PC-9 (cell line): ENCODE measurements around the gene C6orf136. TPM values are rescaled to one million over a fixed set of nuclear protein-coding genes. Genes with fewer than 3 reads are reported as not detected.

Experiments used
- BruUV-seq: library from RNA; stranded (reverse); fragments of 400-500 nt; replicated peaks from 2 replicates; lab custom pipeline; 2021; lab: Mats Ljungman, UMichigan
- CTCF ChIA-PET: fragments of 300-600 bp; sonication (Branson Sonifier 250); formaldehyde crosslinking; loops from one replicate; lab custom pipeline; 2022; ENCODE audit warnings: antibody characterized with exemption; lab: Charles Lee
- POLR2A ChIA-PET: fragments of 300-600 bp; sonication (Branson Sonifier 250); formaldehyde crosslinking; loops from one replicate; lab custom pipeline; 2022; ENCODE audit warnings: antibody characterized with exemption; ENCODE audit not compliant: unreplicated experiment; lab: Charles Lee
- DNase-seq, 2 experiments: peaks; one replicate each; pipeline versions ENCODE4 v3.0.0 to v3.0.0-alpha.2; 2015 to 2022; ENCODE audit warnings: mixed read lengths in 1 of 2
- H2AFZ ChIP-seq: fragments of 200-600 bp; sonication (generic); 2 replicates; pipeline ENCODE4 v1.8.1; 2017; ENCODE audit warnings: antibody characterized with exemption
- H3F3A ChIP-seq: fragments of 200-600 bp; sonication (generic); 2 replicates; pipeline ENCODE4 v1.8.1; 2017; ENCODE audit warnings: antibody characterized with exemption, mild to moderate bottlenecking, low read depth; ENCODE audit not compliant: insufficient read depth
- H3K27ac ChIP-seq: fragments of 200-600 bp; sonication (generic); 2 replicates; pipeline ENCODE4 v1.6.1; 2016; ENCODE audit warnings: mixed run types
- H3K27me3 ChIP-seq: fragments of 200-600 bp; sonication (generic); 2 replicates; pipeline ENCODE4 v1.6.1; 2016; ENCODE audit warnings: low read depth, mixed run types; ENCODE audit not compliant: insufficient read depth
- H3K36me3 ChIP-seq: fragments of 200-600 bp; sonication (generic); 2 replicates; pipeline ENCODE4 v1.6.1; 2016; ENCODE audit warnings: low read depth, mixed run types
- H3K4me1 ChIP-seq: fragments of 200-600 bp; sonication (generic); replicated peaks from 2 replicates; pipeline ENCODE4 v1.6.1; 2016; ENCODE audit warnings: mixed run types; ENCODE audit not compliant: insufficient read depth
- H3K4me2 ChIP-seq: fragments of 200-600 bp; sonication (generic); 2 replicates; pipeline ENCODE4 v1.6.1; 2017; ENCODE audit warnings: mixed run types
- H3K4me3 ChIP-seq: fragments of 200-600 bp; sonication (generic); 2 replicates; pipeline ENCODE4 v1.6.1; 2016; ENCODE audit warnings: mixed run types
- H3K79me2 ChIP-seq: fragments of 200-600 bp; sonication (generic); 2 replicates; pipeline ENCODE4 v1.6.1; 2017; ENCODE audit warnings: low read depth, mixed run types
- H3K9me2 ChIP-seq: fragments of 200-600 bp; sonication (generic); 2 replicates; pipeline ENCODE4 v1.8.1; 2017; ENCODE audit warnings: mild to moderate bottlenecking; ENCODE audit not compliant: insufficient read depth
- H3K9me3 ChIP-seq: fragments of 200-600 bp; sonication (generic); 2 replicates; pipeline ENCODE4 v1.8.1; 2016; ENCODE audit warnings: low read depth; ENCODE audit not compliant: insufficient read depth
- H4K20me1 ChIP-seq: fragments of 200-600 bp; sonication (generic); 2 replicates; pipeline ENCODE4 v1.8.1; 2017; ENCODE audit not compliant: insufficient read depth
- CTCF ChIP-seq: fragments of 200-600 bp; sonication (generic); conservative IDR thresholded peaks from 2 replicates; pipeline ENCODE4 v1.6.1; 2017; ENCODE audit warnings: mixed run types, antibody characterized with exemption, mild to moderate bottlenecking, moderate library complexity
- EZH2 ChIP-seq: fragments of 200-600 bp; sonication (generic); IDR thresholded peaks from 2 replicates; pipeline ENCODE4 v1.8.0; 2017; ENCODE audit warnings: antibody characterized with exemption, low read depth
- intact Hi-C: fragments of 100-400 bp; cut with micrococcal nuclease; formaldehyde crosslinking; loops from one replicate; pipeline ENCODE4 v1.10.0; 2022; ENCODE audit not compliant: unreplicated experiment
- total RNA-seq: library from RNA; stranded (reverse); gene quantifications from 2 replicates; pipeline ENCODE4 v1.2.3, GENCODE V29; 2021

Gene C6orf136
- total RNA-seq, 1 experiment from 2014 or later = 21.2 TPM

- H2AFZ ChIP-seq = peak within 1 kb of the TSS; percentile 94
- POLR2A ChIA-PET = interaction anchor here (0.6 to 0.8 kb wide), 4 partner anchors 20 to 187 kb away, joined by 4 to 48 read pairs (median 6); no protein-coding TSS in a partner anchor
- no peak within 1 kb of the TSS for H3K27ac ChIP-seq
- no peaks in the 10 kb centered on the region; the same call in none of the 2 replicates for H4K20me1 ChIP-seq
- peak; percentile 88 to 96 for DNase-seq
- peaks cover 22% of the 10 kb centered on the region for H3K79me2 ChIP-seq
- CTCF ChIA-PET = interaction anchor here (0.5 to 1.2 kb wide), 13 partner anchors 18 to 241 kb away, joined by 3 to 7 read pairs (median 4); partner anchors contain the start of genes MDC1 and NRM
- H3F3A ChIP-seq = peaks cover 18% of the 10 kb centered on the region; the same call in 1 of the 2 replicates
- H3K27me3 ChIP-seq = no peaks in the 10 kb centered on the region
- peak; percentile 84 for TF ChIP-seq CTCF
- no peak for TF ChIP-seq EZH2
- H3K4me1 ChIP-seq = peaks cover 17% of the 10 kb centered on the region
- H3K4me2 ChIP-seq = peak within 1 kb of the TSS; percentile 79
- H3K36me3 ChIP-seq = no peaks in the 10 kb centered on the region; the same call in 1 of the 2 replicates
- TSS peak; percentile 53 for BruUV-seq
- no peaks in the 10 kb centered on the region for H3K9me3 ChIP-seq
- peak within 1 kb of the TSS; percentile 89 for H3K4me3 ChIP-seq
- intact Hi-C loops = loop anchor here (2.0 kb wide), 2 partner anchors 132 to 190 kb away; no protein-coding TSS in a partner anchor
- H3K9me2 ChIP-seq = no peaks in the 10 kb centered on the region
Measured at GRCh38 chr6:30672445-30673253, 25.7 kb downstream of the C6orf136 start, which contains the start of gene DHX16. DHX16 (minus strand) TSS chr6:30673006; CDS start chr6:30672841, 165 bp downstream.

GRCh38 chr6:30676660-30677285 lies 29.8 kb downstream of the C6orf136 start:
- Histone ChIP-seq H4K20me1 (no peaks in the 10 kb centered on the region), H3F3A (peaks cover 41% of the 10 kb centered on the region), H2AFZ (no peak overlapping the region), H3K4me3 (no peak overlapping the region), H3K9me2 (no peaks in the 10 kb centered on the region), H3K27me3 (no peaks in the 10 kb centered on the region), H3K4me1 (peaks cover 18% of the 10 kb centered on the region), H3K79me2 (peaks cover 35% of the 10 kb centered on the region), H3K4me2 (no peak overlapping the region), H3K36me3 (no peaks in the 10 kb centered on the region), H3K27ac (no peak overlapping the region), H3K9me3 (no peaks in the 10 kb centered on the region)
- TF ChIP-seq EZH2 = no peak
- no peak for TF ChIP-seq CTCF
- ChIA-PET POLR2A (no interaction called here), CTCF (interaction anchor here (0.5 kb wide), 1 partner anchor 165 kb away, joined by 3 read pairs; no protein-coding TSS in a partner anchor)
- no peak for DNase-seq
- BruUV-seq = no TSS peak
- intact Hi-C loops = no loop called here
